ENCODE measurements around the gene MEIOB. TPM values are rescaled to one million over a fixed set of nuclear protein-coding genes. Genes with fewer than 3 reads are reported as not detected.

Gene MEIOB
- total RNA-seq, 1 experiment from 2014 or later: 1.3 TPM

DNA sequence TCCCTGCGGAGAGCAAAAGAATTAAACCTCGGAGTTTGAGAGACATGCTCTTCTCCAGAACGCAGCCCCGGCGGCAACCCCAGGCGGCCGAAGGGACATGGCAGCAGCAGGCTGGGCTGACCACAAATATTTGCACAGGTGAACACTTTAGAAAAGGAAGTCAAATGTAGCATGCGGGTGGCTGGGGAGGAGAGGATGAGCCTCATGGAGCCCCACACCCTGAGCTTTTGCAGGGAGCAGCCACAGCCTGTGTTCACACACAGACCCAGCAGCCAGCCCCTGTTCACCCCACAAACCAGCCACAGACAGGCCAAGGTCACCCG, 28.4 kb upstream of the MEIOB start:
- Histone ChIP-seq H3K79me2 (ENCODE audit: insufficient read depth, low read length) (no peaks in the 10 kb centered on the region), H3K4ac (ENCODE audit: low read depth, low read length) (no peak overlapping the region), H3K4me2 (ENCODE audit: insufficient read depth, insufficient read length, low read length) (no peak overlapping the region), H3K14ac (ENCODE audit: insufficient read depth, low read length) (no peak overlapping the region), H2BK15ac (ENCODE audit: low read depth, low read length) (no peak overlapping the region), H3K23ac (ENCODE audit: insufficient read length, low read depth, low read length) (no peak overlapping the region), H2BK12ac (ENCODE audit: insufficient read length, low read depth, low read length) (no peak overlapping the region), H3K27me3 (ENCODE audit: insufficient read depth, low read length) (no peaks in the 10 kb centered on the region), H3K23me2 (ENCODE audit: insufficient read length, low read depth, low read length, poor library complexity, severe bottlenecking) (no peaks in the 10 kb centered on the region), H2AK5ac (ENCODE audit: insufficient read length, low read length) (no peak overlapping the region), H4K20me1 (ENCODE audit: control insufficient read depth, insufficient read depth, insufficient read length) (no peaks in the 10 kb centered on the region), H3K9ac (ENCODE audit: extremely low read depth, insufficient read length, low read length) (no peak overlapping the region), H2BK20ac (ENCODE audit: low read depth, low read length, poor library complexity, severe bottlenecking) (no peak overlapping the region), H3K9me3 (ENCODE audit: control insufficient read depth, low read depth, low read length) (no peaks in the 10 kb centered on the region), H4K91ac (ENCODE audit: insufficient read length, low read depth, low read length) (no peak overlapping the region), H4K5ac (ENCODE audit: insufficient read length, low read depth, low read length) (no peak overlapping the region), H3K4me1 (ENCODE audit: insufficient read depth, low read length) (no peaks in the 10 kb centered on the region), H2AFZ (ENCODE audit: low read length) (no peak overlapping the region), H2BK5ac (ENCODE audit: insufficient read length, low read length) (no peak overlapping the region), H3K18ac (ENCODE audit: insufficient read length, low read depth, low read length) (no peak overlapping the region), H3K56ac (ENCODE audit: insufficient read length, low read depth, low read length) (no peak overlapping the region), H2BK120ac (ENCODE audit: low read depth, low read length, poor library complexity, severe bottlenecking) (no peak overlapping the region), H3K27ac (ENCODE audit: insufficient read length, low read depth, low read length) (no peak overlapping the region), H4K8ac (replicated peaks; ENCODE audit: insufficient read length, low read depth, low read length) (no peak overlapping the region), H3K79me1 (ENCODE audit: insufficient read depth, low read depth, low read length, poor library complexity, severe bottlenecking) (no peaks in the 10 kb centered on the region), H3T11ph (ENCODE audit: low read length) (no peak overlapping the region)
- no peak overlapping the region for H3K4me3 Mint-ChIP-seq
- peaks cover 0 to 3% of the 10 kb centered on the region in 2 experiments; a peak in 2 of 4 replicates for H3K4me1 Mint-ChIP-seq
- H3K27me3 Mint-ChIP-seq (ENCODE audit: low read depth): peaks cover 56% of the 10 kb centered on the region
- no peak for DNase-seq
- no CpG with 5 or more reads among the region's 9 CpGs for WGBS (ENCODE audit: extremely low coverage, insufficient read length, low lambda C conversion rate)
- H3K36me3 Mint-ChIP-seq (ENCODE audit: insufficient read depth in 1 of 3, low read depth in 3 of 3): no peaks in the 10 kb centered on the region
- H3K27ac Mint-ChIP-seq: no peak overlapping the region; a peak in 1 of 7 replicates
- H3K9me3 Mint-ChIP-seq: no peaks in the 10 kb centered on the region; a peak in 1 of 5 replicates
- TF ChIP-seq, protein P1, sequence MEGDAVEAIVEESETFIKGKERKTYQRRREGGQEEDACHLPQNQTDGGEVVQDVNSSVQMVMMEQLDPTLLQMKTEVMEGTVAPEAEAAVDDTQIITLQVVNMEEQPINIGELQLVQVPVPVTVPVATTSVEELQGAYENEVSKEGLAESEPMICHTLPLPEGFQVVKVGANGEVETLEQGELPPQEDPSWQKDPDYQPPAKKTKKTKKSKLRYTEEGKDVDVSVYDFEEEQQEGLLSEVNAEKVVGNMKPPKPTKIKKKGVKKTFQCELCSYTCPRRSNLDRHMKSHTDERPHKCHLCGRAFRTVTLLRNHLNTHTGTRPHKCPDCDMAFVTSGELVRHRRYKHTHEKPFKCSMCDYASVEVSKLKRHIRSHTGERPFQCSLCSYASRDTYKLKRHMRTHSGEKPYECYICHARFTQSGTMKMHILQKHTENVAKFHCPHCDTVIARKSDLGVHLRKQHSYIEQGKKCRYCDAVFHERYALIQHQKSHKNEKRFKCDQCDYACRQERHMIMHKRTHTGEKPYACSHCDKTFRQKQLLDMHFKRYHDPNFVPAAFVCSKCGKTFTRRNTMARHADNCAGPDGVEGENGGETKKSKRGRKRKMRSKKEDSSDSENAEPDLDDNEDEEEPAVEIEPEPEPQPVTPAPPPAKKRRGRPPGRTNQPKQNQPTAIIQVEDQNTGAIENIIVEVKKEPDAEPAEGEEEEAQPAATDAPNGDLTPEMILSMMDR (conservative IDR thresholded peaks at IDR 0.05): no peak

Measured in H9 (cell line).